ENCODE results near the gene SRPRA.

DNA sequence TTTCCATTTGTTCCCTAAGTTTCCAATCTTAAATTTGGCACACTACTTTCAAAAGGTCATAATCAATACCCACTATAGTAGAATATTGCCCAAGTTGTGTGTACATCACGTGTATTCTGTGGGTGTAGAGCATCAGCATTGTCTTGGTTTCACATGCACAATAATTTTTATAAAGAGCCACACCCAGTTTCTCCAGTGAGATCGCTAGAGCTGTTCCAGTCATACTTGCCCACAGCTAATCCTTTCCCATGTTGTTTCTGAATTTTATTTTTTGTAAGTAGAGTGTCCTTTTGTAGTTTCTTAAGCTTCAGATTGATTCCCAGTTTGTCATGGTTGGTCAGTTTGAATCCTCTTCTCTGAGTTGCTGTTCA lies 43.4 kb downstream of the SRPRA start:
- TF ChIP-seq POLR2AphosphoS5 (IDR thresholded peaks at IDR 0.05; ENCODE audit: insufficient read depth, low read depth, low read length) (no peak), FOS (IDR thresholded peaks at IDR 0.05; ENCODE audit: borderline replicate concordance, insufficient read depth, low read length) (no peak)
- TF ChIP-seq, protein P1, sequence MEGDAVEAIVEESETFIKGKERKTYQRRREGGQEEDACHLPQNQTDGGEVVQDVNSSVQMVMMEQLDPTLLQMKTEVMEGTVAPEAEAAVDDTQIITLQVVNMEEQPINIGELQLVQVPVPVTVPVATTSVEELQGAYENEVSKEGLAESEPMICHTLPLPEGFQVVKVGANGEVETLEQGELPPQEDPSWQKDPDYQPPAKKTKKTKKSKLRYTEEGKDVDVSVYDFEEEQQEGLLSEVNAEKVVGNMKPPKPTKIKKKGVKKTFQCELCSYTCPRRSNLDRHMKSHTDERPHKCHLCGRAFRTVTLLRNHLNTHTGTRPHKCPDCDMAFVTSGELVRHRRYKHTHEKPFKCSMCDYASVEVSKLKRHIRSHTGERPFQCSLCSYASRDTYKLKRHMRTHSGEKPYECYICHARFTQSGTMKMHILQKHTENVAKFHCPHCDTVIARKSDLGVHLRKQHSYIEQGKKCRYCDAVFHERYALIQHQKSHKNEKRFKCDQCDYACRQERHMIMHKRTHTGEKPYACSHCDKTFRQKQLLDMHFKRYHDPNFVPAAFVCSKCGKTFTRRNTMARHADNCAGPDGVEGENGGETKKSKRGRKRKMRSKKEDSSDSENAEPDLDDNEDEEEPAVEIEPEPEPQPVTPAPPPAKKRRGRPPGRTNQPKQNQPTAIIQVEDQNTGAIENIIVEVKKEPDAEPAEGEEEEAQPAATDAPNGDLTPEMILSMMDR (IDR thresholded peaks at IDR 0.05; ENCODE audit: extremely low read depth in 1 of 2, insufficient read depth in 1 of 2, low read depth in 1 of 2, low read length in 2 of 2): no peak
